Body of pancreas (tissue), 4 donors: Measurements from ENCODE around the gene COLEC11. TPM values are rescaled to one million over a fixed set of nuclear protein-coding genes. Genes with fewer than 3 reads are reported as not detected.

ENCODE experiments used
- ATAC-seq: fragments of 150-250 bp; one replicate; pipeline ENCODE4 v1.9.1; 2016
- DNase-seq, 4 donors: peaks; one replicate each; pipeline ENCODE4 v3.0.0-alpha.2; 2019
- H3K27ac ChIP-seq, 4 donors: fragments of 200-600 bp; sonication (generic); 1 replicate in 3 of 4; 2 replicates in 1 of 4; pipeline versions ENCODE4 v1.5.1 to v1.6.1; 2016 to 2019; ENCODE audit warnings: mild to moderate bottlenecking in 1 of 4, mixed read lengths in 1 of 4, moderate library complexity in 1 of 4
- H3K27me3 ChIP-seq, 2 donors: fragments of 200-600 bp; sonication (generic); one replicate each; pipeline ENCODE4 v1.6.0; 2016; ENCODE audit warnings: mild to moderate bottlenecking in 1 of 2
- H3K36me3 ChIP-seq, 2 donors: fragments of 200-600 bp; sonication (generic); replicated peaks in 1 of 2; 2 replicates each; pipeline ENCODE4 v1.5.1; 2016; ENCODE audit warnings: low read depth in 2 of 2; ENCODE audit not compliant: insufficient read depth in 1 of 2
- H3K4me1 ChIP-seq: fragments of 200-600 bp; sonication (generic); one replicate; pipeline ENCODE4 v1.6.0; 2016
- H3K4me3 ChIP-seq, 2 donors: fragments of 200-600 bp; sonication (generic); 1 replicate in 1 of 2; 2 replicates in 1 of 2; pipeline ENCODE4 v1.5.1; 2016 to 2019
- H3K9me3 ChIP-seq, 3 donors: fragments of 200-600 bp; sonication (generic); 1 replicate in 2 of 3; 2 replicates in 1 of 3; pipeline ENCODE4 v1.5.1; 2016
- POLR2A ChIP-seq, 3 donors: fragments of 450-650 bp; IDR thresholded peaks; one replicate each; pipeline ENCODE4 v1.6.1; 2016; ENCODE audit warnings: antibody characterized with exemption in 3 of 3, mild to moderate bottlenecking in 2 of 3
- WGBS, 2 donors: methylation state at CpG; one replicate each; pipeline ENCODE4 v1.1.5; 2017; 5-methylcytosine and 5-hydroxymethylcytosine counted together
- intact Hi-C: fragments of 100-400 bp; cut with DNase I; formaldehyde crosslinking; loops from one replicate; pipeline ENCODE4 v1.15.1; 2023
- total RNA-seq, 2 donors: library from RNA; depleted of rRNA; stranded (reverse); fragments of >200 nt; gene quantifications; one replicate each; pipeline ENCODE4 v1.1.0, GENCODE V29; 2016
- TF ChIP-seq, protein P1 (sequence below), 7 experiments: fragments of 450-650 bp in 4 of 7; fragments of 200-600 bp in 3 of 7; sonication (generic) in 3 of 7; IDR thresholded peaks; one replicate each; pipeline ENCODE4 v1.5.1; 2016 to 2019; ENCODE audit warnings: antibody characterized with exemption in 7 of 7

The COLEC11 gene
- total RNA-seq, 2 donors from 2014 or later = 11.5 to 15.3 TPM

DNA sequence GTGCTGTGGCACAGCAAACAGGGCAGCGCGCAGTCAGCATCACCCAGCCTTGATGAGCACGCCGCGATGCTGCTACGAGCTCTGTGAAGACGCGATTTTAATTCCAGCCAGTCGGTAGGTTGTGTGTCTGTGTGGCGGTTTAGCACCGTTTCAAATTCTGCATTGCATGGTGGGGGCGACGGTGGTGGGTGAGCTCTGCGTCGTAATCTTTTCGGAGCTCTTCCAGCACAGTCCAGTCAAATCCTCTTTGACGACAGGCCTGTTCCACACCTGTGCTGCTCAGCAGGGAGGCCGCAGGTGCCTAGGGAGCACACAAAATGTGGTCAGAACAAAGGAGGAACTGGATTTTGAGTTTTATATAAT lies 71.7 kb downstream of the COLEC11 start:
- H3K27ac ChIP-seq = no peak overlapping the region
- H3K27me3 ChIP-seq = no peaks in the 10 kb centered on the region
- no peaks in the 10 kb centered on the region for H3K4me1 ChIP-seq
- DNase-seq (no peak), ATAC-seq (no peak)
- intact Hi-C loops = no loop called here
- H3K36me3 ChIP-seq = no peaks in the 10 kb centered on the region
- H3K4me3 ChIP-seq = no peak overlapping the region
- no peaks in the 10 kb centered on the region for H3K9me3 ChIP-seq
- WGBS, 2 donors = 74% methylated on average over 18 of the region's 18 CpGs; no CpG with 5 or more reads in 1 of the 2 donors
- TF ChIP-seq, protein P1, sequence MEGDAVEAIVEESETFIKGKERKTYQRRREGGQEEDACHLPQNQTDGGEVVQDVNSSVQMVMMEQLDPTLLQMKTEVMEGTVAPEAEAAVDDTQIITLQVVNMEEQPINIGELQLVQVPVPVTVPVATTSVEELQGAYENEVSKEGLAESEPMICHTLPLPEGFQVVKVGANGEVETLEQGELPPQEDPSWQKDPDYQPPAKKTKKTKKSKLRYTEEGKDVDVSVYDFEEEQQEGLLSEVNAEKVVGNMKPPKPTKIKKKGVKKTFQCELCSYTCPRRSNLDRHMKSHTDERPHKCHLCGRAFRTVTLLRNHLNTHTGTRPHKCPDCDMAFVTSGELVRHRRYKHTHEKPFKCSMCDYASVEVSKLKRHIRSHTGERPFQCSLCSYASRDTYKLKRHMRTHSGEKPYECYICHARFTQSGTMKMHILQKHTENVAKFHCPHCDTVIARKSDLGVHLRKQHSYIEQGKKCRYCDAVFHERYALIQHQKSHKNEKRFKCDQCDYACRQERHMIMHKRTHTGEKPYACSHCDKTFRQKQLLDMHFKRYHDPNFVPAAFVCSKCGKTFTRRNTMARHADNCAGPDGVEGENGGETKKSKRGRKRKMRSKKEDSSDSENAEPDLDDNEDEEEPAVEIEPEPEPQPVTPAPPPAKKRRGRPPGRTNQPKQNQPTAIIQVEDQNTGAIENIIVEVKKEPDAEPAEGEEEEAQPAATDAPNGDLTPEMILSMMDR (IDR thresholded peaks at IDR 0.05) = no peak
- no peak for TF ChIP-seq POLR2A (IDR thresholded peaks at IDR 0.05)

DNA sequence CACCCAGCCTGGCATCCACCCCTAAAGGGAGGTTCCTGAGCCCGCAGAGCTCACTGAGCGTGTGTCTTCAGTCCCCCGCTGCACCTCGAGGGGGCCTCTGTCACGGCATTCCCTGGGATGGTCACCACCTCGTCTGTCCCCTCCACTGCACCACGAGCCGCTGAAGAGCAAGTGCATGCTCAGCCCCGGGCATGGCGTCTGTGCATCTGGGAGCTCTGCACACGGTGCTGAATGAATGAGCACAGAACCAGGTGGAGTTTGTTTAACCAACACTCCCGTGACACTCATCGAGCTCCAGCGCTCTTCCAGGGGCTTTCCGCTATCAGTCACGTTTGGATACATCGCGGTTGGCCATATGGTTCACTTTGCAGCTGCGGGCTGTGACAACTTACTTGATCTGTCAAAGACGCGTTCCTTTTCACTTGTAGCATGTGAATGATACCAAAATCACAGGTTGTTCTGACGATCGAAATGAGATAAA lies 72.3 kb downstream of the COLEC11 start:
- Histone ChIP-seq H3K27me3 (no peaks in the 10 kb centered on the region), H3K4me3 (no peak overlapping the region), H3K9me3 (no peaks in the 10 kb centered on the region), H3K4me1 (no peaks in the 10 kb centered on the region), H3K36me3 (no peaks in the 10 kb centered on the region), H3K27ac (no peak overlapping the region)
- DNase-seq (no peak), ATAC-seq (no peak)
- intact Hi-C loops = no loop called here
- TF ChIP-seq, protein P1 (IDR thresholded peaks at IDR 0.05) = no peak
- no peak for TF ChIP-seq POLR2A (IDR thresholded peaks at IDR 0.05)
- WGBS, 2 donors = 60 to 73% methylated on average over 9 to 23 of the region's 23 CpGs

DNA sequence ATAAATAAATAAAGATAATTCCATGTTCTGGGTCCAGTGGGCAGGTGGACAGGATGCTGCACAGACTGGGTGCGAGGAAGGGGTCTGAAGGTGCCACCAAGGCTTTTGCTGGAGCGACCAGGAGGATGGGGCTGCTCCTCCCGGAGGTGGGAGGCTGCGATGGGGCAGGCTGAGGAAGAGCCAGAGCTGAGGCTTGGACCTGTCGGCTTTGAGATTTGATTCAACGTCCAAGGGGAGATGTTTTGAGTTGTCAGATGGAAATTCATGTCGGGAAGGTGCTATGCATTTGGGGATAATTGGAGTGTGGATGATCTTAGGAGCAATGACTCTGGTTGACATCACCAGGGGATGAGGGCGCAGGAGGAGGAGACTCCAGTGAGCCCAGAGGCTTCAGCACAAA lies 74.7 kb downstream of the COLEC11 start:
- H3K9me3 ChIP-seq = no peaks in the 10 kb centered on the region
- H3K4me3 ChIP-seq = no peak overlapping the region
- no peaks in the 10 kb centered on the region for H3K27me3 ChIP-seq
- H3K36me3 ChIP-seq = no peaks in the 10 kb centered on the region
- H3K4me1 ChIP-seq = no peaks in the 10 kb centered on the region
- no peak for TF ChIP-seq POLR2A (IDR thresholded peaks at IDR 0.05)
- TF ChIP-seq, protein P1 (IDR thresholded peaks at IDR 0.05) = no peak
- no peak overlapping the region for H3K27ac ChIP-seq
- ATAC-seq (no peak), DNase-seq (no peak)
- intact Hi-C loops = no loop called here
- WGBS, 2 donors = 71 to 75% methylated on average over 8 of the region's 8 CpGs

DNA sequence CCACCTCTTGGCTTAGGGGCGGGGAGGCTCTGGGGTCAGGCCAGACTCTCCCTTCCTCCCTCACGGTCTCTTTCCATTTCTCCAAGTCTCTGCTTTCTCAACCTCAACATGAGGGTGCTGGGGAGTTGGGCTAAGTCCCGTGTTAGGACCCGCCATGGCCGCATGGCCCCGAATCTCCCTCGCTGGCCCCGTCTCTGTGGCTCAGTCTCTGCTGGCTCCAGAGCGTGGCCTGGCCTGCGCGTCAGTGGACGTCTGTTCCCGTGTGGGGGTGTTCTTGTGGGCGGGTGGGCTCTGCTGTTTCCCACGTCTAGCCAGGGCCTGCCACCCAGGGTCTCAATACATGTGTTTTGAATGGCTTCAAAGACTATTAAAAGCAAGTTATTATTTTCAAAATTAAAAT lies 75.5 kb downstream of the COLEC11 start:
- no peaks in the 10 kb centered on the region for H3K36me3 ChIP-seq
- TF ChIP-seq POLR2A (IDR thresholded peaks at IDR 0.05) = no peak
- TF ChIP-seq, protein P1 (IDR thresholded peaks at IDR 0.05) = no peak
- no peaks in the 10 kb centered on the region for H3K9me3 ChIP-seq
- H3K4me3 ChIP-seq = no peak overlapping the region
- no peaks in the 10 kb centered on the region for H3K27me3 ChIP-seq
- DNase-seq (no peak), ATAC-seq (no peak)
- intact Hi-C loops = no loop called here
- no peak overlapping the region for H3K27ac ChIP-seq
- H3K4me1 ChIP-seq = no peaks in the 10 kb centered on the region
- 71 to 72% methylated on average over 15 of the region's 15 CpGs for WGBS, 2 donors

DNA sequence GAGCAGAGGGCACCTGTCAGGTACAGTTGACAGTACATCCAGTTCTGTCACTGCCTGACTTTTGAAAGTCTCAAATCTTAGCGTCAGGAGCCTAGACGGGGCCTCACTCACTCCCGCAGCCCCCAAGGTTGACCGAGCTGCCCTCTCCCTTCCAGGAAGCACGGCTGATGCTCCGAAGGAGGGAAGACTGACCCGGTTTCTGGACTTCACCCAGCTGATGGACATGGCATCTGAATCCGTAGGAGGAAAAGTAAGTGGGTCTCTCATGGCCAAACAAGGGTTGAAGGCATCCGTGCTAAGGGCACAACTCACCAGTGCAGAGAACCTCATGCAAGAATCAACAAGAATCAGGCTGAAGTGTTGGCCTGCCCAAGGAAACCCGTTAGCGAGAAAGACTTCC lies 76.0 kb downstream of the COLEC11 start:
- H3K9me3 ChIP-seq = no peaks in the 10 kb centered on the region
- no peaks in the 10 kb centered on the region for H3K36me3 ChIP-seq
- TF ChIP-seq POLR2A (IDR thresholded peaks at IDR 0.05) = no peak
- TF ChIP-seq, protein P1 (IDR thresholded peaks at IDR 0.05) = no peak
- no peak overlapping the region for H3K27ac ChIP-seq
- H3K4me1 ChIP-seq = no peaks in the 10 kb centered on the region
- WGBS, 2 donors = 71 to 80% methylated on average over 11 of the region's 11 CpGs
- ATAC-seq (no peak), DNase-seq (no peak)
- H3K27me3 ChIP-seq = no peaks in the 10 kb centered on the region
- H3K4me3 ChIP-seq = no peak overlapping the region
- intact Hi-C loops = no loop called here
